HEK293T (cell line): ENCODE results near the gene GDPD2.

Source experiments
- BHLHE40 ChIP-seq: fragments of 450-650 bp; IDR thresholded peaks from 2 replicates; pipeline ENCODE4 v1.6.1; 2016; ENCODE audit warnings: mild to moderate bottlenecking, moderate library complexity, borderline replicate concordance
- ELF4 ChIP-seq: fragments of 450-650 bp; IDR thresholded peaks from 2 replicates; pipeline ENCODE4 v1.6.1; 2017; ENCODE audit warnings: antibody characterized with exemption
- FOXK2 ChIP-seq: fragments of 450-650 bp; IDR thresholded peaks from 2 replicates; pipeline ENCODE4 v1.6.1; 2016; ENCODE audit warnings: mild to moderate bottlenecking
- FOXM1 ChIP-seq: fragments of 450-650 bp; IDR thresholded peaks from 2 replicates; pipeline ENCODE4 v1.6.1; 2017; ENCODE audit warnings: mild to moderate bottlenecking, borderline replicate concordance
- HDGF ChIP-seq: fragments of 450-650 bp; IDR thresholded peaks from 2 replicates; pipeline ENCODE4 v1.6.1; 2017; ENCODE audit warnings: antibody characterized with exemption, borderline replicate concordance
- NFRKB ChIP-seq: fragments of 450-650 bp; IDR thresholded peaks from 2 replicates; pipeline ENCODE4 v1.6.1; 2016; ENCODE audit warnings: mild to moderate bottlenecking, moderate library complexity
- SP1 ChIP-seq: fragments of 450-650 bp; IDR thresholded peaks from 2 replicates; pipeline ENCODE4 v1.6.1; 2017
- SUZ12 ChIP-seq: fragments of 450-650 bp; IDR thresholded peaks from 2 replicates; pipeline ENCODE4 v1.6.1; 2016; ENCODE audit warnings: mild to moderate bottlenecking
- TARDBP ChIP-seq: fragments of 450-650 bp; IDR thresholded peaks from 2 replicates; pipeline ENCODE4 v1.6.1; 2016
- ZNF384 ChIP-seq: fragments of 450-650 bp; IDR thresholded peaks from 2 replicates; pipeline ENCODE4 v1.6.1; 2016

DNA sequence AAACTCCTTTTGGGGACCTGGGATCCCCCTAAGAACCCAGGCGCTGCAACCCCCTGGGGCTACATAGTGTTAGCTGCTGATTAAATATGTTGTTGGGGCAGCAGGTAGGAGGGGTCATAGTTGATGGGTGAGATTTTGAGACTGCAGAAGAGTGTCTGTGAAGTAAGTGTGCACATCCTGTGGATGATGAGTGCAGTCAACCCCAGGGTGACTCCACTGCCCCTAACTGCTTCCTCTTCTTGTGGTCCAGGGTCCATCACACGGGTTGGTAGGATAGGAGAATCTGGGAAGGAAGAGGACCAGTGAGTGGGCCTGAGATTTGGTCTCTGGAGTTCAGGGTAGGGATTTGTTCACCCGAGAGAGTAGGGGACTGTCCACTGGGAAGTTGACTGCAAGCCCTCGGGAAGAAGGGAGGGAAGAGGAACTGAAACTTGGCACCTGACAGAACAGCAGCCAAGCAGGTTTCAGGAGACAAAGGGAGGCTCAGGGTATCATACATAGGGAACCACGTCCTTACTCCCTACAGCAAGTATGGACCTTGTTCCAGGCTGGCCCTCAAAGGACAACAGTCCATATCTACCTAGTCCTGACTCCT lies 30.0 kb downstream of the GDPD2 start:
- no peak for TF ChIP-seq BHLHE40
- no peak for TF ChIP-seq ZNF384
- TF ChIP-seq SP1, result no peak
- no peak for TF ChIP-seq FOXM1
- TF ChIP-seq FOXK2, result no peak
- TF ChIP-seq TARDBP, result no peak
- TF ChIP-seq NFRKB, result no peak
- TF ChIP-seq SUZ12, result no peak
- no peak for TF ChIP-seq HDGF
- TF ChIP-seq ELF4, result no peak
